K562 (cell line): ENCODE results near the gene RFNG. TPM values are rescaled to one million over a fixed set of nuclear protein-coding genes. Genes with fewer than 3 reads are reported as not detected.

Source experiments
- ARHGAP35 ChIP-seq: fragments of 450-650 bp; IDR thresholded peaks from 2 replicates; pipeline ENCODE4 v1.6.1; 2018; ENCODE audit not compliant: partially characterized antibody
- ASH1L ChIP-seq: fragments of 450-650 bp; IDR thresholded peaks from 2 replicates; pipeline ENCODE4 v1.6.1; 2018; ENCODE audit warnings: borderline replicate concordance, mild to moderate bottlenecking, low read depth; ENCODE audit not compliant: partially characterized antibody
- CEBPZ ChIP-seq: fragments of 150-350 bp; IDR thresholded peaks from 2 replicates; pipeline ENCODE4 v1.6.1; 2014; ENCODE audit warnings: low read depth, mild to moderate bottlenecking, low read length, borderline replicate concordance
- DIDO1 ChIP-seq: fragments of 450-650 bp; IDR thresholded peaks from 2 replicates; pipeline ENCODE4 v1.6.1; 2016; ENCODE audit warnings: low read depth, missing biosample characterization, missing genetic modification characterization
- FOXJ2 ChIP-seq: fragments of 200-800 bp; sonication (Bioruptor generic); IDR thresholded peaks from 2 replicates; pipeline ENCODE4 v1.6.1; 2016; ENCODE audit warnings: missing genetic modification characterization, missing compliant biosample characterization
- L3MBTL2 ChIP-seq: fragments of 450-650 bp; IDR thresholded peaks from 2 replicates; pipeline ENCODE4 v1.6.1; 2016; ENCODE audit warnings: mild to moderate bottlenecking, moderate library complexity
- PHB ChIP-seq: fragments of 250-450 bp; sonication (Bioruptor Pico); IDR thresholded peaks from 2 replicates; pipeline ENCODE4 v1.5.0; 2021
- SMAD2 ChIP-seq: fragments of 150-350 bp; IDR thresholded peaks from 2 replicates; pipeline ENCODE4 v1.6.1; 2014; ENCODE audit warnings: low read depth, mild to moderate bottlenecking, low read length
- ZNF212 ChIP-seq: fragments of 450-650 bp; formaldehyde crosslinking; IDR thresholded peaks from 2 replicates; pipeline ENCODE4 v1.4.0; 2020; ENCODE audit warnings: mild to moderate bottlenecking
- ZNF431 ChIP-seq: sonication (generic); formaldehyde crosslinking; IDR thresholded peaks from 2 replicates; pipeline ENCODE4 v1.8.0; 2022; ENCODE audit warnings: mild to moderate bottlenecking, missing genetic modification reagents
- ZNF668 ChIP-seq: fragments of 250-450 bp; sonication (Bioruptor Pico); IDR thresholded peaks from 2 replicates; pipeline ENCODE4 v1.8.0; 2022; ENCODE audit warnings: mild to moderate bottlenecking, inconsistent platforms
- polyA plus RNA-seq, 8 experiments: library from polyadenylated mRNA; depleted of rRNA in 4 of 8; stranded (reverse) in 5 of 8; unstranded in 3 of 8; fragments of >200 nt; fragmentation: Nextera tagmentation in 2 of 8; fragmentation: Illumina TruSeq in 1 of 8; extraction: Ambion mirVana in 2 of 8; extraction: Trizol in 1 of 8; gene quantifications; 2 replicates each; pipeline versions ENCODE4 v1.2.1 to v1.2.3, GENCODE V29; 2011 to 2014; ENCODE audit warnings: inconsistent platforms in 1 of 8, missing spikeins in 1 of 8
- total RNA-seq, 7 experiments: library from RNA; depleted of rRNA in 6 of 7; stranded (reverse); fragments of >200 nt in 6 of 7; fragmentation: Illumina TruSeq in 2 of 7; extraction: Trizol in 2 of 7; gene quantifications; 2 replicates each; pipeline versions ENCODE4 v1.2.1 to v1.2.3, GENCODE V29; 2011 to 2021; ENCODE audit warnings: low replicate concordance in 1 of 7
- TF ChIP-seq, protein P1 (sequence below): fragments of 250-450 bp; sonication (Bioruptor Pico); IDR thresholded peaks from 2 replicates; pipeline ENCODE4 v1.5.0; 2021; ENCODE audit warnings: mild to moderate bottlenecking, borderline replicate concordance
- TF ChIP-seq, protein P2 (sequence below): sonication (generic); formaldehyde crosslinking; IDR thresholded peaks from 2 replicates; pipeline ENCODE4 v1.8.1; 2023; ENCODE audit warnings: missing genetic modification reagents, mild to moderate bottlenecking, borderline replicate concordance
- TF ChIP-seq, protein P3 (sequence below): IDR thresholded peaks from 2 replicates; pipeline ENCODE4 v1.6.1; 2011; ENCODE audit warnings: borderline replicate concordance, low read depth, mild to moderate bottlenecking, moderate library complexity, low read length; ENCODE audit not compliant: insufficient read depth, poor library complexity, severe bottlenecking

The RFNG gene
- total and polyA plus RNA-seq, 9 of the 15 experiments (the other 6 are each of a cell fraction or from before 2014, with no cell fraction given): 0.32 to 32.8 (median 9.5) TPM

DNA sequence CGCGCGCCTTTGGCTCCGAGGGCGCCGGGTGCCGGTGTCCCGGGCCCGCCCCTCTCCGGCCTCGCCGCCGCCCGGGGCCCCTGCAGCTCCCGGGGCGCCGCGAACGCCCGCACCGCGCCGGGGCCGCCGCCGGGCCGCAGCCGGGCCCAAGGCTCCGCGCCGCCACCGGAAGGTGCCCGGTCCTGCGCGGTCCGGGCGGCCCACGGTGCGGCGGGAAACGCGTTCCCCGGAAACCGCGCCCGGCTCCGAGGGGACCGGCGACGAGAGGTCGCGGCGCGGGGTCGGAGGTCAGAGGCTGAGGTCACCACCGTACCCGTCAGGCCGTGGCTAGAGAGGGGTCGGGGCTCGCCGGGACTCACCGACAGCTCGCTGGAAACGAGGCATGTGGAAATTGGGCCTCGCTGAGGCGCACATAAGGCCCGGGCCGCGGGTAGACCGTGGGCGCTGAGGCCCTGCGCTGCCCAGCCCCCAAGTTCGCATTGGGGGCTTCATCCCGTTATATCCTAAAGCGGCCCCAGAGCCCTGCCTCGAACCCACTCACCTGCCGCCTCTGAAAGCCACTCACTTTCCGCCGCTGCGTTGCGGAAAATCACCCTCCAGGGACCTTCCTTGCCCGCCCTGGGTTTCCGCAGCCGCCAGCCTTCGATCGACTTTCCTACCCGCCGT, 14.2 kb upstream of the RFNG start, which contains the start of gene DUS1L (continued):
- TF ChIP-seq, protein P1, sequence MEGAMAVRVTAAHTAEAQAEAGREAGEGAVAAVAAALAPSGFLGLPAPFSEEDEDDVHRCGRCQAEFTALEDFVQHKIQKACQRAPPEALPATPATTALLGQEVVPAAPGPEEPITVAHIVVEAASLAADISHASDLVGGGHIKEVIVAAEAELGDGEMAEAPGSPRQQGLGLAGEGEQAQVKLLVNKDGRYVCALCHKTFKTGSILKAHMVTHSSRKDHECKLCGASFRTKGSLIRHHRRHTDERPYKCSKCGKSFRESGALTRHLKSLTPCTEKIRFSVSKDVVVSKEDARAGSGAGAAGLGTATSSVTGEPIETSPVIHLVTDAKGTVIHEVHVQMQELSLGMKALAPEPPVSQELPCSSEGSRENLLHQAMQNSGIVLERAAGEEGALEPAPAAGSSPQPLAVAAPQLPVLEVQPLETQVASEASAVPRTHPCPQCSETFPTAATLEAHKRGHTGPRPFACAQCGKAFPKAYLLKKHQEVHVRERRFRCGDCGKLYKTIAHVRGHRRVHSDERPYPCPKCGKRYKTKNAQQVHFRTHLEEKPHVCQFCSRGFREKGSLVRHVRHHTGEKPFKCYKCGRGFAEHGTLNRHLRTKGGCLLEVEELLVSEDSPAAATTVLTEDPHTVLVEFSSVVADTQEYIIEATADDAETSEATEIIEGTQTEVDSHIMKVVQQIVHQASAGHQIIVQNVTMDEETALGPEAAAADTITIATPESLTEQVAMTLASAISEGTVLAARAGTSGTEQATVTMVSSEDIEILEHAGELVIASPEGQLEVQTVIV (CRISPR knock-in tag): no peak
- no peak for TF ChIP-seq CEBPZ
- TF ChIP-seq, protein P2, sequence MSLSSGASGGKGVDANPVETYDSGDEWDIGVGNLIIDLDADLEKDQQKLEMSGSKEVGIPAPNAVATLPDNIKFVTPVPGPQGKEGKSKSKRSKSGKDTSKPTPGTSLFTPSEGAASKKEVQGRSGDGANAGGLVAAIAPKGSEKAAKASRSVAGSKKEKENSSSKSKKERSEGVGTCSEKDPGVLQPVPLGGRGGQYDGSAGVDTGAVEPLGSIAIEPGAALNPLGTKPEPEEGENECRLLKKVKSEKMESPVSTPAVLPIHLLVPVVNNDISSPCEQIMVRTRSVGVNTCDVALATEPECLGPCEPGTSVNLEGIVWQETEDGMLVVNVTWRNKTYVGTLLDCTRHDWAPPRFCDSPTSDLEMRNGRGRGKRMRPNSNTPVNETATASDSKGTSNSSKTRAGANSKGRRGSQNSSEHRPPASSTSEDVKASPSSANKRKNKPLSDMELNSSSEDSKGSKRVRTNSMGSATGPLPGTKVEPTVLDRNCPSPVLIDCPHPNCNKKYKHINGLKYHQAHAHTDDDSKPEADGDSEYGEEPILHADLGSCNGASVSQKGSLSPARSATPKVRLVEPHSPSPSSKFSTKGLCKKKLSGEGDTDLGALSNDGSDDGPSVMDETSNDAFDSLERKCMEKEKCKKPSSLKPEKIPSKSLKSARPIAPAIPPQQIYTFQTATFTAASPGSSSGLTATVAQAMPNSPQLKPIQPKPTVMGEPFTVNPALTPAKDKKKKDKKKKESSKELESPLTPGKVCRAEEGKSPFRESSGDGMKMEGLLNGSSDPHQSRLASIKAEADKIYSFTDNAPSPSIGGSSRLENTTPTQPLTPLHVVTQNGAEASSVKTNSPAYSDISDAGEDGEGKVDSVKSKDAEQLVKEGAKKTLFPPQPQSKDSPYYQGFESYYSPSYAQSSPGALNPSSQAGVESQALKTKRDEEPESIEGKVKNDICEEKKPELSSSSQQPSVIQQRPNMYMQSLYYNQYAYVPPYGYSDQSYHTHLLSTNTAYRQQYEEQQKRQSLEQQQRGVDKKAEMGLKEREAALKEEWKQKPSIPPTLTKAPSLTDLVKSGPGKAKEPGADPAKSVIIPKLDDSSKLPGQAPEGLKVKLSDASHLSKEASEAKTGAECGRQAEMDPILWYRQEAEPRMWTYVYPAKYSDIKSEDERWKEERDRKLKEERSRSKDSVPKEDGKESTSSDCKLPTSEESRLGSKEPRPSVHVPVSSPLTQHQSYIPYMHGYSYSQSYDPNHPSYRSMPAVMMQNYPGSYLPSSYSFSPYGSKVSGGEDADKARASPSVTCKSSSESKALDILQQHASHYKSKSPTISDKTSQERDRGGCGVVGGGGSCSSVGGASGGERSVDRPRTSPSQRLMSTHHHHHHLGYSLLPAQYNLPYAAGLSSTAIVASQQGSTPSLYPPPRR: no peak
- 0 out of 2 replicates have a peak, but pooled peaks have one; percentile 55 for TF ChIP-seq DIDO1 (tag)
- TF ChIP-seq, protein P3, sequence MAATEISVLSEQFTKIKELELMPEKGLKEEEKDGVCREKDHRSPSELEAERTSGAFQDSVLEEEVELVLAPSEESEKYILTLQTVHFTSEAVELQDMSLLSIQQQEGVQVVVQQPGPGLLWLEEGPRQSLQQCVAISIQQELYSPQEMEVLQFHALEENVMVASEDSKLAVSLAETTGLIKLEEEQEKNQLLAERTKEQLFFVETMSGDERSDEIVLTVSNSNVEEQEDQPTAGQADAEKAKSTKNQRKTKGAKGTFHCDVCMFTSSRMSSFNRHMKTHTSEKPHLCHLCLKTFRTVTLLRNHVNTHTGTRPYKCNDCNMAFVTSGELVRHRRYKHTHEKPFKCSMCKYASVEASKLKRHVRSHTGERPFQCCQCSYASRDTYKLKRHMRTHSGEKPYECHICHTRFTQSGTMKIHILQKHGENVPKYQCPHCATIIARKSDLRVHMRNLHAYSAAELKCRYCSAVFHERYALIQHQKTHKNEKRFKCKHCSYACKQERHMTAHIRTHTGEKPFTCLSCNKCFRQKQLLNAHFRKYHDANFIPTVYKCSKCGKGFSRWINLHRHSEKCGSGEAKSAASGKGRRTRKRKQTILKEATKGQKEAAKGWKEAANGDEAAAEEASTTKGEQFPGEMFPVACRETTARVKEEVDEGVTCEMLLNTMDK: no peak
- no peak for TF ChIP-seq ASH1L
- peak; percentile 66; the same call in 1 of the 2 replicates for TF ChIP-seq PHB (CRISPR knock-in tag)
- TF ChIP-seq FOXJ2: no peak
- no peak for TF ChIP-seq ZNF431
- TF ChIP-seq SMAD2: no peak
- 0 out of 2 replicates have a peak, but pooled peaks have one; percentile 57 for TF ChIP-seq ZNF212 (CRISPR knock-in tag)
- TF ChIP-seq ARHGAP35: no peak
- TF ChIP-seq ZNF668 (CRISPR knock-in tag): peak; percentile 81; the same call in 1 of the 2 replicates
- TF ChIP-seq L3MBTL2: peak; percentile 66; the same call in 1 of the 2 replicates
